ENCODE results near the gene PAK5.

The PAK5 gene

DNA sequence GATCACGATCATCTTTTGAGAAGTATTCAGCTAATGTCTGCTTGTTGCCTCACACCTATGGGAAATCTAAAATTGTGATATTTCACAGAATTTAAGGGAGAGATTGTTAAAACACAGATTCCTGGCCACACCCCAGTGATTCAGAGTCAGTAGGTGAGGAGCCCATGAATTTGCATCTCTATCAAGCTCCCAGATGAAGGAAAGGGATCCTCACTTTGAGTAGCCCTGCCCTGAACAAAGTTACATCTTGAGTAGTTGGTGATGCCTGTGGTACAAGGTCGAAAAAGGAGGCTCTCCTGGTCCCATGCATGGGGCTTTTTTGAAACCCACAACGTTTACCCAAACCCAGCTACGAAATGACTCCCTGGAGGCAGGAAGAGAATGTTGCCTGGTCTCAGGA is 79.5 kb downstream of the PAK5 start:
- no peak for DNase-seq (ENCODE audit: low read depth)
- no peak overlapping the region for H3K4me3 ChIP-seq (ENCODE audit: low read length)
- TF ChIP-seq, protein P1, sequence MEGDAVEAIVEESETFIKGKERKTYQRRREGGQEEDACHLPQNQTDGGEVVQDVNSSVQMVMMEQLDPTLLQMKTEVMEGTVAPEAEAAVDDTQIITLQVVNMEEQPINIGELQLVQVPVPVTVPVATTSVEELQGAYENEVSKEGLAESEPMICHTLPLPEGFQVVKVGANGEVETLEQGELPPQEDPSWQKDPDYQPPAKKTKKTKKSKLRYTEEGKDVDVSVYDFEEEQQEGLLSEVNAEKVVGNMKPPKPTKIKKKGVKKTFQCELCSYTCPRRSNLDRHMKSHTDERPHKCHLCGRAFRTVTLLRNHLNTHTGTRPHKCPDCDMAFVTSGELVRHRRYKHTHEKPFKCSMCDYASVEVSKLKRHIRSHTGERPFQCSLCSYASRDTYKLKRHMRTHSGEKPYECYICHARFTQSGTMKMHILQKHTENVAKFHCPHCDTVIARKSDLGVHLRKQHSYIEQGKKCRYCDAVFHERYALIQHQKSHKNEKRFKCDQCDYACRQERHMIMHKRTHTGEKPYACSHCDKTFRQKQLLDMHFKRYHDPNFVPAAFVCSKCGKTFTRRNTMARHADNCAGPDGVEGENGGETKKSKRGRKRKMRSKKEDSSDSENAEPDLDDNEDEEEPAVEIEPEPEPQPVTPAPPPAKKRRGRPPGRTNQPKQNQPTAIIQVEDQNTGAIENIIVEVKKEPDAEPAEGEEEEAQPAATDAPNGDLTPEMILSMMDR (conservative IDR thresholded peaks at IDR 0.05; ENCODE audit: low read length) = no peak

DNA sequence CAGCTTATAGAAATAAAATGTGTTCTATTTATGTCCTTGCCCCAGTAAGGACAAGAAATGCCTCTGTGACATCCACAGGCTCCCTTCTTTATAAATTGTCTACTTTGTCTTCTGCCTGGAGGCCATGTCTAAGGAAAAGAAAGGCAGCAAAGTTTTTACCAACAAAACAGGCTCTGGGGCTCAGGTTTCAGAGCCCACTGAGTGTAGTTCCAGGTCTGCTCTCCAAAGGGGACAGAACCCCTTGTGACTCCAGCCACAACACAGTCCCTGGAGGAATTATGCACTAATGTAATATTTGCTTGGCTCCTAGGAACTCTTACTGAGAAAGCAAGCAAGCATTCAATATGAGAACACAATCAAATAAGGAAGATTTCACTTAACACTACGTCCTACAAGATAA is 80.1 kb downstream of the PAK5 start:
- TF ChIP-seq, protein P1 (conservative IDR thresholded peaks at IDR 0.05; ENCODE audit: low read length) = no peak
- no peak for DNase-seq (ENCODE audit: low read depth)
- H3K4me3 ChIP-seq (ENCODE audit: low read length) = no peak overlapping the region

DNA sequence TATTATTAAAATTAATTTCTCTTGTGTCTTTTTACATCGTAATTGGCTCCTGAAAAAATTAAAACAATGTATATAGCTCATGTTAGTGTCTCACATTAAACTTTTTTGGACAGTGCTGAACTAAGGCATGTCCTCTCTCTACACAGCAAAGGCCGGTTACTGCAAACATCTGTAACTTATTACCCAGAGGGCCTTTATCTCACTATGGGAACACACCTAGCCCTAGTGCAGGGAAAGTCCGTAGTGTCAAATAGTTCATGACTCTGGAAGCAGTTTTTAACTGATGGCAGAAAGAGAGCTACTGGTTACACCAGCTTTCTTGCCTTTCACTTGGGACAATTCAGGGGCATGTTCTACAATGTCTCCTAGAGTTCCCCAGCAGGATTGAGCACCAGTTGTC is 82.2 kb downstream of the PAK5 start:
- no peak for DNase-seq (ENCODE audit: low read depth)
- no peak overlapping the region for H3K4me3 ChIP-seq (ENCODE audit: low read length)
- TF ChIP-seq, protein P1 (conservative IDR thresholded peaks at IDR 0.05; ENCODE audit: low read length) = no peak

DNA sequence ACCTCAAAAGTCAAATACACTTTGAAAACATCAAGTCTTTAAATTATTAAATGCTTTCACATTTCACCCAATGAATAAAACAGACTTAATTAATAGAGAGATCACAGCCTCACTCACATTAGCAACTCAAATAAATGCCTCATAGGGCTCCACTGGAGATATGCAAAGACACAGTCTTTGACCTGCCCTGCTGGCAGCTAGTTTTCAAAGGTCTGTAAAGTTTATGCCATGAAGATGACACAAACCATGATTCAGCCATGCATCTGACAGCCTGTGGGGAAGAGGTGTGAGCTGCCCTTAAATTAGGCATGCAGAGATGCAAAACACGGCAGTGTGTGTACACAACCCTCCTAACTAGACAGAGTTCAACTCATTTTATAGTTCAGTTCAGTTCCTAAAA is 83.6 kb downstream of the PAK5 start:
- TF ChIP-seq, protein P1 (conservative IDR thresholded peaks at IDR 0.05; ENCODE audit: low read length) = no peak
- no peak for DNase-seq (ENCODE audit: low read depth)
- no peak overlapping the region for H3K4me3 ChIP-seq (ENCODE audit: low read length)

DNA sequence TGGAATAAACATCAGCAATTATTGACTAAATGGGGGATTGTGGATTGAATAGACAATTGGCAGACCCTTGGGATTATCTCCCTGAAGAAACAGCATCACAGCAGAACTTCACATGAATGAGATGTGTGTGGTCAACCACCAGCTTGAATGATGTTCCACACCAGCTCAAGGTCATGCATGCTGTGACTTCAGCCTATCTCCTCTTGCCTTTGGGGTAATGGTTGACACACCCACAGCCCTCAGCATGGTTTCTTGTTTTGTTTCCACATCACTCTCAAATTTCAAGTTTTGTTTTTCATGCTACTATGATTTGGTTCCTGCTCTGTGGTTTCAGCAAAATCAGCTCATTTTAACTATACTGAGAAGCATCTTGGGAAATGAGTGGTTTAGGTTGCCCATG is 94.3 kb downstream of the PAK5 start:
- H3K4me3 ChIP-seq (ENCODE audit: low read length) = no peak overlapping the region
- TF ChIP-seq, protein P1 (conservative IDR thresholded peaks at IDR 0.05; ENCODE audit: low read length) = no peak
- no peak for DNase-seq (ENCODE audit: low read depth)

DNA sequence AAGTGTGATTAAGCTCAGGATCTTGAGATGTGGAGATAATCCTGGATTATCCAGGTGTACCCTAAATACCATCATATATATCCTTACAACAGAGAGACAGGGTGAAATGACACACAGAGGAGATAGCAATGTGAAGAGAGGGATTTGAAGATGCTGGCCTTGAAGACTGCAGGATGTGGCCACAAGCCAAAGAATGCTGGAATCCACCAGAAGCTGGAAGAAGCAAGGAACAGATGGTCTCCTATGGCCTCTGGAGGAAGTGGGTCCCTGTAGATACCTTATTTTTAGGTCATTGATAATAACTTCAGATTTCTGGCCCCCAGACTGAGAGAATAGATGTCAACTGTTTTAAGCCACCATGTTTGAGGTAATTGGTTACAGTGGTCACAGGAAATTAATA is 95.0 kb downstream of the PAK5 start:
- DNase-seq (ENCODE audit: low read depth) = no peak
- no peak overlapping the region for H3K4me3 ChIP-seq (ENCODE audit: low read length)
- TF ChIP-seq, protein P1 (conservative IDR thresholded peaks at IDR 0.05; ENCODE audit: low read length) = no peak

DNA sequence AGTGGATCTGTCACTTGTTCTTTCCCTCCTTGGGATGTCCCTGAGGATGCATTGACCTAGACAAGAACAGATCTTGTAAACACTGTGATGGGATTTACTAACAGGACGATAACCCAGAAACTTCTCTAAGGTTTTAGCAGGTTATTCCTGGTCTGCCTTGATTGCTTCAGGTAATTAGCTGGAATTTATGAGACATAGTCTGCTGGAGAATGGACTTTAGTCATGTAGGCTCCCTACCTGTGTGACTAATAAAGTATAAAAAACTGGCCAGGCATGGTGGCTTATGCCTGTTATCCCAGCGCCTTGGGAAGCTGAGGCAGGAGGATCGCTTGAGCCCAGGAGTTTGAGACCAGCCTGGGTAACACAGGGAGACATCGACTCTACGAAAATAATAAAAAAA is 96.1 kb downstream of the PAK5 start:
- H3K4me3 ChIP-seq (ENCODE audit: low read length) = no peak overlapping the region
- no peak for DNase-seq (ENCODE audit: low read depth)
- TF ChIP-seq, protein P1 (conservative IDR thresholded peaks at IDR 0.05; ENCODE audit: low read length) = no peak
